SU-DHL-6 (cell line): ENCODE data around the gene MUC5B.

Source experiments
- CTCF ChIP-seq: fragments of 200-600 bp; sonication (generic); IDR thresholded peaks from one replicate; pipeline ENCODE4 v1.5.1; 2017; ENCODE audit warnings: antibody characterized with exemption, mild to moderate bottlenecking, low read length, moderate library complexity; ENCODE audit not compliant: insufficient read depth, poor library complexity, severe bottlenecking
- EZH2phosphoT487 ChIP-seq: fragments of 200-600 bp; sonication (generic), shearing (Covaris generic); conservative IDR thresholded peaks from 2 replicates; pipeline ENCODE4 v1.6.1; 2018; ENCODE audit warnings: mild to moderate bottlenecking, antibody characterized with exemption, low read length, moderate library complexity, mixed read lengths

DNA sequence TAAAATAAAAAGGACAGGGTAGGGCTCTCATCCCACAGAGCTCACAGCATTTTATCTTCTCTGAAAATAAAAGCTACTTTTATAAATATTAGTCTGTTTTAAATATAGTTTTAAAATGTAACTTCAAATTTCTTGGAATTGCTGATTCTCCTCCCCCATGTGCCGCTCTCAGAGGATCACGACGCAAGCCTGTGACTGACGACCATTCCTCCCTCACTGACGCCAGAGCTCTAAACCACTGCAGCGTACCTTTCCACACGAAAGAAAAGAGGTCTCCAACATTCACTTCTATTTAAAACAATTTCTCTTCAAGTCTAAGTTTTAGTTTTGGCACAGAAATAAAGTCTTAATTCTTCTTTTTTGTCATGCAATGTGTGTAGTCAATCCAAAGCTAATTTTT lies 77.3 kb downstream of the MUC5B start:
- no peak for TF ChIP-seq CTCF
- TF ChIP-seq EZH2phosphoT487: no peak
